Kidney (tissue), 14 donors: ENCODE measurements around the gene PSTPIP2. TPM values are rescaled to one million over a fixed set of nuclear protein-coding genes. Genes with fewer than 3 reads are reported as not detected.

Experiments
- DNase-seq, 5 donors: peaks; one replicate each; pipeline ENCODE4 v3.0.0-alpha.2; 2013 to 2020
- FAIRE-seq: peaks from 2 replicates; lab custom pipeline; 2012; peaks lifted over from hg19 to GRCh38; lab: Jason Lieb, UNC
- H3K27ac ChIP-seq, 2 donors: one replicate each; pipeline ENCODE4 v1.7.0; 2013; ENCODE audit warnings: low read depth in 2 of 2, low read length in 2 of 2, inconsistent platforms in 1 of 2
- H3K27me3 ChIP-seq: one replicate; pipeline ENCODE4 v1.7.1; 2013; ENCODE audit warnings: low read length, inconsistent platforms; ENCODE audit not compliant: control insufficient read depth, insufficient read depth
- H3K36me3 ChIP-seq, 3 donors: one replicate each; pipeline versions ENCODE4 v1.7.0 to v1.7.1; 2013; ENCODE audit warnings: low read length in 3 of 3, control low read depth in 1 of 3, inconsistent platforms in 1 of 3; ENCODE audit not compliant: insufficient read depth in 3 of 3, control insufficient read depth in 2 of 3
- H3K4me1 ChIP-seq, 3 donors: one replicate each; pipeline versions ENCODE4 v1.7.0 to v1.7.1; 2013; ENCODE audit warnings: low read length in 3 of 3, inconsistent platforms in 1 of 3, low read depth in 1 of 3; ENCODE audit not compliant: control insufficient read depth in 2 of 3, insufficient read depth in 2 of 3
- H3K4me3 ChIP-seq, 3 donors: one replicate each; pipeline versions ENCODE4 v1.7.0 to v1.8.1; 2013; ENCODE audit warnings: low read length in 3 of 3, control low read depth in 1 of 3, inconsistent platforms in 1 of 3
- H3K9ac ChIP-seq, 3 donors: one replicate each; pipeline versions ENCODE4 v1.7.0 to v1.7.1; 2013; ENCODE audit warnings: low read length in 3 of 3, control low read depth in 1 of 3, inconsistent platforms in 1 of 3
- H3K9me3 ChIP-seq, 3 donors: one replicate each; pipeline versions ENCODE4 v1.7.0 to v1.7.1; 2013; ENCODE audit warnings: low read length in 3 of 3, control low read depth in 1 of 3, inconsistent platforms in 1 of 3; ENCODE audit not compliant: control insufficient read depth in 2 of 3, insufficient read depth in 1 of 3
- intact Hi-C: fragments of 100-400 bp; cut with DNase I; formaldehyde crosslinking; loops from one replicate; pipeline ENCODE4 v1.11.1; 2022
- polyA plus RNA-seq: library from polyadenylated mRNA; stranded (reverse); fragments of 350-450 nt; fragmentation: Illumina TruSeq; extraction: RNeasy Lipid Tissue Mini Kit (QIAGEN cat#74804); gene quantifications from one replicate; pipeline ENCODE4 v1.2.3, GENCODE V29; 2014; ENCODE audit warnings: low read depth, low replicate concordance; ENCODE audit not compliant: insufficient read depth
- total RNA-seq: library from RNA; stranded (reverse); fragmentation: NEBNext Ultra II Directional; extraction: Animal tissue kit (Norgen Biotek cat#: 25700); gene quantifications from one replicate; pipeline ENCODE4 v1.2.1, GENCODE V29; 2021
- TF ChIP-seq, protein P1 (sequence below): IDR thresholded peaks from 3 replicates; pipeline ENCODE4 v1.5.1; 2012; ENCODE audit warnings: mild to moderate bottlenecking, moderate library complexity, borderline replicate concordance; ENCODE audit not compliant: insufficient read depth; ENCODE audit errors: extremely low read depth
- donor health status: control.
- donor health status: control.
- donor health status: control.
- donor health status: control.
- donor health status: control.
- donor health status: DM: yes; HTN: yes; CAD: no.
- donor health status: Normal renal cell carcinoma (clear cell type).

Gene PSTPIP2
- total and polyA plus RNA-seq, 2 donors from 2014 or later: 1.3 to 11.1 TPM

DNA sequence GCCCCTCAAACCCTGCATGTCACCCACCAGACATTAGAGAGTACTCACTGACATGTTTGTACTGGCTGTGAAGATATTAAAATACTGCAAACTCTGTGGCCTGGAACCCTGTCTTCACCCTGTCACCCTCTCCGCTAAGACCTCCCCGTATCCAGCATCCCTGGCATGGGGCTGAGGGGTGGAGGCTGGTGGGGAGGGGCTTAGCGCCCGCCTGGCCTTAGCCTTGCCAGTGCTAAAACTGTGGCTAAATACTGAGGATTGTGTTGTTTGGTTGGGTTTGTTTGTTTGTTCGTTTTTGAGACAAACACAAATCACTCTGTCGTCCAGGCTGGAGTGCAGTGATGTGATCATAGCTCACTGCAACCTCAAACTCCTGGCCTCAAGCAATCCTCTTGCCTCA, 1.8 kb downstream of the PSTPIP2 start:
- DNase-seq (no peak), FAIRE-seq (no peak)
- Histone ChIP-seq H3K36me3 (no peaks in the 10 kb centered on the region), H3K4me3 (no peak overlapping the region), H3K27ac (no peak overlapping the region), H3K27me3 (no peaks in the 10 kb centered on the region), H3K9ac (no peak overlapping the region), H3K9me3 (no peaks in the 10 kb centered on the region), H3K4me1 (peaks cover 0 to 13% (median 4%) of the 10 kb centered on the region in 3 donors)
- TF ChIP-seq, protein P1, sequence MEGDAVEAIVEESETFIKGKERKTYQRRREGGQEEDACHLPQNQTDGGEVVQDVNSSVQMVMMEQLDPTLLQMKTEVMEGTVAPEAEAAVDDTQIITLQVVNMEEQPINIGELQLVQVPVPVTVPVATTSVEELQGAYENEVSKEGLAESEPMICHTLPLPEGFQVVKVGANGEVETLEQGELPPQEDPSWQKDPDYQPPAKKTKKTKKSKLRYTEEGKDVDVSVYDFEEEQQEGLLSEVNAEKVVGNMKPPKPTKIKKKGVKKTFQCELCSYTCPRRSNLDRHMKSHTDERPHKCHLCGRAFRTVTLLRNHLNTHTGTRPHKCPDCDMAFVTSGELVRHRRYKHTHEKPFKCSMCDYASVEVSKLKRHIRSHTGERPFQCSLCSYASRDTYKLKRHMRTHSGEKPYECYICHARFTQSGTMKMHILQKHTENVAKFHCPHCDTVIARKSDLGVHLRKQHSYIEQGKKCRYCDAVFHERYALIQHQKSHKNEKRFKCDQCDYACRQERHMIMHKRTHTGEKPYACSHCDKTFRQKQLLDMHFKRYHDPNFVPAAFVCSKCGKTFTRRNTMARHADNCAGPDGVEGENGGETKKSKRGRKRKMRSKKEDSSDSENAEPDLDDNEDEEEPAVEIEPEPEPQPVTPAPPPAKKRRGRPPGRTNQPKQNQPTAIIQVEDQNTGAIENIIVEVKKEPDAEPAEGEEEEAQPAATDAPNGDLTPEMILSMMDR: no peak
- intact Hi-C loops: no loop called here

DNA sequence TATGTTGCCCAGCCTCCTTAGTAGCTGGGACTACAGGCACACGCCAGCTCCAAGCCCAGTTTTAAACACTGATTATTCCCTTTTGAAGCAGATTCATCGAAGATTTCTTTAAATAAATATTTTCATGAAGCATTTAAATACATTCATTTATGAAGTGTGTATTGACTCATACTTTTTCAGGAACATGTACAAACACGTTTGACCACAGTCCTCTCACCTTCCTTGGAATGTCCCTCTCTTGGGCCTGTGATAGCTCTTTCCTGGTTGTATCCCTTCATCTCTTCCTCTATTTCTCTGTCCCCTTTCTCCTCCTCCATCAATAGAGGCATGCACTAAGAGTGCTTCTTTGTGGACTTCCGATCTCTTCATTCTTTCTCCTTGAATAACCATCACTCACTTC, 2.5 kb downstream of the PSTPIP2 start:
- DNase-seq (no peak), FAIRE-seq (no peak)
- intact Hi-C loops: no loop called here
- Histone ChIP-seq H3K4me1 (peaks cover 0 to 13% (median 4%) of the 10 kb centered on the region in 3 donors), H3K27me3 (no peaks in the 10 kb centered on the region), H3K27ac (no peak overlapping the region), H3K9me3 (no peaks in the 10 kb centered on the region), H3K9ac (no peak overlapping the region), H3K36me3 (no peaks in the 10 kb centered on the region), H3K4me3 (no peak overlapping the region)
- TF ChIP-seq, protein P1: no peak

DNA sequence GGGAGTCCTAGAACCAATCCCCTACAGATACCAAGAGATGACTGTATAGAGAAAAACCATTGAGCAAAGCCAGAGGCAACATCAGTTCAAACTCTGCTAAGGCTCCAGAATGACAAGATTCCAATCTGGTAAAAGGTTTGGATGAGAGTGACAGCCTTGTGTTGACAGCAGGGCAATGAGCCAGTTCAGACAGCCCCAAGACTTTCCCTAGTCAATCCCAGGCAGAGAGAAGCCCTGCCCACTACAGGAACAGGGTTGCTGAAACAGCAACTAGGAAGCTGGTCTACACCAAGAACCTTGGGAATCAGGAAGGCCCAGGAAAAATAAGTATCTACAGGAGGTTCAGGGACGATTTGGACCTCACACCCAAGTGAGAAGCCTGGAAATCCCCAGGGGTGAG, 3.3 kb downstream of the PSTPIP2 start:
- H3K27me3 ChIP-seq: no peaks in the 10 kb centered on the region
- H3K27ac ChIP-seq: no peak overlapping the region
- no peak for FAIRE-seq
- H3K36me3 ChIP-seq: no peaks in the 10 kb centered on the region
- H3K4me3 ChIP-seq: no peak overlapping the region
- intact Hi-C loops: no loop called here
- DNase-seq: no peak
- TF ChIP-seq, protein P1: no peak
- H3K9me3 ChIP-seq: no peaks in the 10 kb centered on the region
- H3K4me1 ChIP-seq: peaks cover 0 to 13% (median 4%) of the 10 kb centered on the region in 3 donors
- H3K9ac ChIP-seq: no peak overlapping the region

DNA sequence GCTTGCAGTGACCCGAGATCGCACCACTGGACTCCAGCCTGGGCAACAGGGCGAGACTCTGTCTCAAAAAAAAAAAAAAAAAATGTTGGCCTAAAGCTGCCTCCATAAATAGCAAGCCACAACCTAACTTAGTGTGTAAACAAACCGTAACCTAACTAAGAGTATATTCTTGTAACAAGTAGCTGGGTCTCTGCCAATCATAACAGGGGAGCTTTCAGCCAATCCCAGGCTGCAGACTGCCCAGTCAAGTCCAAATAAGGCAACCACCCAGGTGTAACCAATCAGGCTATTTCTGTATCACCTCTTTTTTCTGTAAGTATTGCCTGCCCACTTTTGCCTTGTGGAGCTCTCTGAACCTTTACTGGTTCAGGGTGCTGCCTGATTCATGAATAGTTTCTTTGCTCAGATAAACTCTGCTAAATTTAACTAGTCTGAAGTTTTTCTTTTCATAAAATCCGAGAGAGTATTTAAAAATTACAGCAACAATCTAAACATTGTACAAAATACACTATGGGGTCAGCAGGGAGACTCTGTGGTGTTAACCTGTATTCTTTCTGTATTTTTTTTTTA, 4.5 kb downstream of the PSTPIP2 start:
- H3K36me3 ChIP-seq: no peaks in the 10 kb centered on the region
- H3K4me3 ChIP-seq: no peak overlapping the region
- no peaks in the 10 kb centered on the region for H3K27me3 ChIP-seq
- no peaks in the 10 kb centered on the region for H3K9me3 ChIP-seq
- TF ChIP-seq, protein P1: no peak
- H3K9ac ChIP-seq: no peak overlapping the region
- DNase-seq (peak in 1 of 5 donors; percentile 7), FAIRE-seq (no peak)
- H3K27ac ChIP-seq: no peak overlapping the region
- peaks cover 0 to 9% (median 4%) of the 10 kb centered on the region in 3 donors for H3K4me1 ChIP-seq
- intact Hi-C loops: no loop called here
